ENCODE data around the gene PIK3CA. TPM values are rescaled to one million over a fixed set of nuclear protein-coding genes. Genes with fewer than 3 reads are reported as not detected.

Gene PIK3CA
- total RNA-seq, 1 donor from 2014 or later: 24.5 TPM

DNA sequence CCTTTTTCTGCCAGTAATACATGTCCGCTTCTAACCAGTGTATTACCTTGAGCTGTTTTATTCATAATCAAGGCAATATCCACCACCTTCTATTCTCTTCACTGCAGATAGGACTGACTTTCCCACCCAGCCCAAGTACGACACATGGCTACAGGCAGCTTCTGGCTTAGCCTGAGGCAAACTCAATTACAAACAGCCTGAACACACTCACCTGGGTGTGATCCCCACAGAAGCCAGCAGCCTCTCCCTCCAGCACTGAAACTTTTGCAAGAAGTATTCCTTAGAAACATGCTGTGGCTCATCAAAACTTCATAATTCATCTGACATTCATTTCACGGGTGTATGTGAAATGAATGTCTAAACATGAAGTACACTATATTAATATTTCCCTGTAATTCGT lies 116.3 kb downstream of the PIK3CA start:
- Histone ChIP-seq H3F3A (ENCODE audit: low read depth) (no peaks in the 10 kb centered on the region), H2AFZ (replicated peaks) (no peak overlapping the region), H3K4me1 (no peaks in the 10 kb centered on the region), H3K4me3 (no peak overlapping the region), H3K79me2 (ENCODE audit: low read depth) (no peaks in the 10 kb centered on the region), H3K9me3 (ENCODE audit: low read depth) (no peaks in the 10 kb centered on the region), H3K36me3 (no peaks in the 10 kb centered on the region), H3K4me2 (no peak overlapping the region), H4K20me1 (ENCODE audit: low read depth) (no peaks in the 10 kb centered on the region), H3K27ac (no peak overlapping the region), H3K9ac (no peak overlapping the region), H3K27me3 (peaks cover 15% of the 10 kb centered on the region)
- no peak overlapping the region for H3K4me3 Mint-ChIP-seq
- H3K27ac Mint-ChIP-seq: no peak overlapping the region
- no peak for DNase-seq (ENCODE audit: low spot score)
- no peaks in the 10 kb centered on the region for H3K4me1 Mint-ChIP-seq
- TF ChIP-seq EZH2phosphoT487 (IDR thresholded peaks at IDR 0.05) (no peak), CTCF (IDR thresholded peaks at IDR 0.05) (no peak), EZH2 (IDR thresholded peaks at IDR 0.05) (no peak)
- H3K9me3 Mint-ChIP-seq: peaks cover 20% of the 10 kb centered on the region
- peaks cover 7% of the 10 kb centered on the region for H3K36me3 Mint-ChIP-seq
- peaks cover 5% of the 10 kb centered on the region for H3K27me3 Mint-ChIP-seq (ENCODE audit: insufficient read depth, low read depth)

DNA sequence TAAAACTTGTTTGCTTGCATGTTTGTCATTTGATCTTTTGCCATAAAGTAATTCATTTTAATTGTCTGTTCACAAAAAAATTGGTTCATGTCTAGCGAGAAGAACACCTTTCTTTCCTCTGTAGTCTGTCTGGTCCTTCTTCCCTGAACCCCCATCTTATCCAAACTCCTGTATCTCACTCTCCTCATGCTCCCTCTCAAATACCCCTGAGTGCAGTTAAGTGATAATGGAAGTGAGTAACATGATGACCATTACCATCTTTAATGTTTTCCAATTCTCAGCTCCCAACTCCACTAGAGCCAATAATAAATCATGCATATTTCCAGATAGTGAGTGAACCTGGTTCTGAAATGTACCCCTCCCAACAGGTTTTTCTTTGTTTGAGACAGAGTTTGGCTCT lies 116.9 kb downstream of the PIK3CA start:
- Histone ChIP-seq H3K27me3 (peaks cover 15% of the 10 kb centered on the region), H3K4me3 (no peak overlapping the region), H2AFZ (replicated peaks) (no peak overlapping the region), H3K9ac (no peak overlapping the region), H3K9me3 (ENCODE audit: low read depth) (no peaks in the 10 kb centered on the region), H3F3A (ENCODE audit: low read depth) (no peaks in the 10 kb centered on the region), H3K36me3 (no peaks in the 10 kb centered on the region), H3K4me2 (no peak overlapping the region), H3K79me2 (ENCODE audit: low read depth) (no peaks in the 10 kb centered on the region), H3K27ac (no peak overlapping the region), H3K4me1 (no peaks in the 10 kb centered on the region), H4K20me1 (ENCODE audit: low read depth) (no peaks in the 10 kb centered on the region)
- H3K36me3 Mint-ChIP-seq: peaks cover 5% of the 10 kb centered on the region
- no peak for DNase-seq (ENCODE audit: low spot score)
- peaks cover 13% of the 10 kb centered on the region for H3K9me3 Mint-ChIP-seq
- H3K27me3 Mint-ChIP-seq (ENCODE audit: insufficient read depth, low read depth): peaks cover 5% of the 10 kb centered on the region
- H3K4me1 Mint-ChIP-seq: no peaks in the 10 kb centered on the region
- TF ChIP-seq EZH2phosphoT487 (IDR thresholded peaks at IDR 0.05) (no peak), CTCF (IDR thresholded peaks at IDR 0.05) (no peak), EZH2 (IDR thresholded peaks at IDR 0.05) (no peak)
- no peak overlapping the region for H3K27ac Mint-ChIP-seq
- H3K4me3 Mint-ChIP-seq: no peak overlapping the region

DNA sequence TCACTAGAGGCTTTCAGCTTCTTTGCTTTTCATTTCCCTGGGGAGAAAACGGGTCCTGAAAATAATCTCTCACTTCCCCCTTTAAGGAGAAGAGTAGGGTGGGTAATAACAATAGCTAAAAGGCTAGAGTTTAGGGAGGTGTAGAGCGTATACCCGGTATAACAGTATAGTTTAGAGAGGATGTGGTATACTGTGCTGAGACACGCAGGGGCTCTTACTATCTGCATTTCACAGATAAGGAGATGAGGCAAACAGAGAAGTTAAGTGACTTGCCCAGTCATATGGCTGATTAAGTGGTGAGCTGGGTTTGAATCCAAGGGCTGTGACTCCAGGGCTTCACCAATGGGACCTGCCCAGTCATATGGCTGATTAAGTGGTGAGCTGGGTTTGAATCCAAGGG lies 117.7 kb downstream of the PIK3CA start:
- no peak overlapping the region for H3K27ac Mint-ChIP-seq
- TF ChIP-seq EZH2 (IDR thresholded peaks at IDR 0.05): no peak
- TF ChIP-seq CTCF (IDR thresholded peaks at IDR 0.05): no peak
- no peak for TF ChIP-seq EZH2phosphoT487 (IDR thresholded peaks at IDR 0.05)

More for the DNA sequence above, 117.7 kb downstream of the PIK3CA start:
- H3K27ac ChIP-seq: no peak overlapping the region
- no peak for DNase-seq (ENCODE audit: low spot score)
- H3K9me3 ChIP-seq (ENCODE audit: low read depth): no peaks in the 10 kb centered on the region
- Mint-ChIP-seq H3K9me3 (peaks cover 6% of the 10 kb centered on the region), H3K27me3 (ENCODE audit: insufficient read depth, low read depth) (peaks cover 2% of the 10 kb centered on the region), H3K4me1 (no peaks in the 10 kb centered on the region), H3K36me3 (no peaks in the 10 kb centered on the region), H3K4me3 (no peak overlapping the region)
- H3K79me2 ChIP-seq (ENCODE audit: low read depth): no peaks in the 10 kb centered on the region
- no peak overlapping the region for H3K4me2 ChIP-seq
- no peak overlapping the region for H2AFZ ChIP-seq (replicated peaks)
- no peaks in the 10 kb centered on the region for H3K36me3 ChIP-seq
- no peaks in the 10 kb centered on the region for H3K4me1 ChIP-seq
- H3K27me3 ChIP-seq: peaks cover 8% of the 10 kb centered on the region
- no peak overlapping the region for H3K9ac ChIP-seq
- H4K20me1 ChIP-seq (ENCODE audit: low read depth): no peaks in the 10 kb centered on the region
- H3K4me3 ChIP-seq: no peak overlapping the region
- H3F3A ChIP-seq (ENCODE audit: low read depth): no peaks in the 10 kb centered on the region
